Right lobe of liver (tissue), 4 donors: ENCODE data around the gene ETFA.

Source experiments
- CTCF ChIP-seq, 4 donors: fragments of 200-600 bp in 3 of 4; fragments of 450-650 bp in 1 of 4; IDR thresholded peaks; one replicate each; pipeline versions ENCODE4 v1.5.1 to v1.8.0; 2016 to 2022; ENCODE audit warnings: antibody characterized with exemption in 4 of 4, mild to moderate bottlenecking in 2 of 4
- POLR2A ChIP-seq: fragments of 450-650 bp; IDR thresholded peaks from one replicate; pipeline ENCODE4 v1.6.1; 2017; ENCODE audit warnings: antibody characterized with exemption, mild to moderate bottlenecking
- donor health status: DM: no; HTN: no; CAD: no.
- donor health status: DM: no; HTN: no; CAD: no.
- donor health status: DM: no; HTN: yes; CAD: no.

- TF ChIP-seq CTCF (IDR thresholded peaks at IDR 0.05) (no peak), POLR2A (no peak)
Observed at GRCh38 chr15:76200083-76200465, 111.2 kb downstream of the ETFA start.
